Natural killer cell (primary cell): ENCODE data around the gene HARS2. TPM values are rescaled to one million over a fixed set of nuclear protein-coding genes. Genes with fewer than 3 reads are reported as not detected.
A peak's percentile ranks its signal among the peaks of the same experiment; 100 is the strongest.

ENCODE experiments used
- ATAC-seq, 3 donors: fragments of 150-1000 bp in 2 of 3; fragments of 200-7000 bp in 1 of 3; cut with Tn5 transposase; 1 replicate in 1 of 3; 2 replicates in 2 of 3; pipeline ENCODE4 v1.10.0; 2021; ENCODE audit warnings: mild to moderate bottlenecking in 2 of 3, moderate library complexity in 2 of 3
- DNase-seq, 2 donors: peaks; one replicate each; pipeline versions ENCODE4 v3.0.0 to v3.0.0-alpha.2; 2013 to 2021; ENCODE audit warnings: mixed read lengths in 1 of 2
- H3K27ac ChIP-seq: one replicate; pipeline ENCODE4 v1.5.1; 2013; ENCODE audit warnings: mild to moderate bottlenecking, low read length
- H3K27me3 ChIP-seq: one replicate; pipeline ENCODE4 v1.6.1; 2013; ENCODE audit warnings: low read length; ENCODE audit not compliant: control insufficient read depth, insufficient read depth
- H3K36me3 ChIP-seq: one replicate; pipeline ENCODE4 v1.6.1; 2013; ENCODE audit warnings: low read length; ENCODE audit not compliant: control insufficient read depth, insufficient read depth
- H3K4me1 ChIP-seq: one replicate; pipeline ENCODE4 v1.6.1; 2013; ENCODE audit warnings: low read length; ENCODE audit not compliant: control insufficient read depth, insufficient read depth
- H3K4me3 ChIP-seq: one replicate; pipeline ENCODE4 v1.5.1; 2013; ENCODE audit warnings: low read length
- H3K9me3 ChIP-seq: one replicate; pipeline ENCODE4 v1.6.1; 2013; ENCODE audit warnings: low read length; ENCODE audit not compliant: control insufficient read depth, insufficient read depth
- H3K27ac Mint-ChIP-seq, 2 donors: one replicate each; pipeline ENCODE4 v1.8.0; 2022; ENCODE audit warnings: mild to moderate bottlenecking in 2 of 2, mixed read lengths in 2 of 2, moderate library complexity in 1 of 2
- H3K27me3 Mint-ChIP-seq, 2 donors: one replicate each; pipeline ENCODE4 v1.8.0; 2022; ENCODE audit warnings: low read depth in 2 of 2, mixed read lengths in 2 of 2
- H3K36me3 Mint-ChIP-seq: one replicate; pipeline ENCODE4 v1.8.0; 2022; ENCODE audit warnings: mixed read lengths
- H3K4me1 Mint-ChIP-seq, 2 donors: one replicate each; pipeline ENCODE4 v1.8.0; 2022; ENCODE audit warnings: mixed read lengths in 2 of 2
- H3K4me3 Mint-ChIP-seq: one replicate; pipeline ENCODE4 v1.8.0; 2022; ENCODE audit warnings: mild to moderate bottlenecking, moderate library complexity, mixed read lengths
- H3K9me3 Mint-ChIP-seq, 2 donors: one replicate each; pipeline ENCODE4 v1.8.0; 2022; ENCODE audit warnings: mixed read lengths in 2 of 2
- WGBS: methylation state at CpG from one replicate; pipeline ENCODE4 v1.1.7; 2013; ENCODE audit warnings: missing lambda C conversion rate; ENCODE audit not compliant: insufficient coverage; 5-methylcytosine and 5-hydroxymethylcytosine counted together
- intact Hi-C: fragments of 100-400 bp; cut with micrococcal nuclease; formaldehyde crosslinking; loops from one replicate; pipeline ENCODE4 v1.14.2; 2022
- total RNA-seq, 4 donors: library from RNA; stranded (reverse); fragments of 120-200 nt in 1 of 4; gene quantifications; one replicate each; pipeline versions ENCODE4 v1.2.3 to v1.2.4, GENCODE V29; 2013 to 2022
- TF ChIP-seq, protein P1 (sequence below): fragments of 200-600 bp; IDR thresholded peaks from one replicate; pipeline ENCODE4 v1.8.0; 2022; ENCODE audit warnings: antibody characterized with exemption

The HARS2 gene
- total RNA-seq, 3 donors from 2014 or later (not counting 1 experiment from before 2014, with no cell fraction given), result 42.5 to 48.4 (median 45.6) TPM

DNA sequence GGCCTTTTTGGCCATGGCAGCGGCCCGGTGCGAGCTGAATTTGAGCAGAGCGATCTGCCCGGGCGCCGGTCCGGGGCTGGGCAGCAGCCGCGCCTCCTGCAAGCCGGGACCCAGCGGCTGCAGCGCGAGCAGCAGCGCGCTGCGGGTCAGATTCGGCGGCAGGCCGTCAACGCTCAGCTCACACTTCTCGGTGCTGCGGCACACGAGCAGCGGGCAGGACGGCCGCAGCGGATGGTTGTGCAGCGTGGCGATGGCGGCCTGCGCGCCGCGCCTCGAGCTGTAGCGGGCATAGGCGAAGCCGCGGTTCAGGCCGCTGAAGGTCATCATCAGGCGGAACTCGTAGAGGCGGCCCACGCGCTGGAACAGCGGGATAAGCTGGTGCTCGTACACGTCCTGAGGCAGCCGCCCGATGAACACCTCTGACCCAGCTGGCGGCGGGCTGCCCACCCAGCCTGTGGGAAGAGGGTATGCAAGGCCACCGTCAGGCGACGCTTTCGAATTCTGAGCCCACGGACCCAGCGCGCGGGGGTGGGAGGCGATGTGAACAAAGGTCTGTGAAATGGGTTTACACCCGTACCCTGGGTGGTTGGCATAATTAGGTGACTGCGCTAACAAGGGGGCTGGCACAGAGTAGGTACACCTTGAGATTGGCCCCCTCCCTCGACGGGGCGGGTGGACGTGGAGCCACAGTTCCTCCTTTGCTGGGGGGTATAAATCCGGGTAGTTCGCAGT is 18.6 kb upstream of the HARS2 start:
- TF ChIP-seq, protein P1, sequence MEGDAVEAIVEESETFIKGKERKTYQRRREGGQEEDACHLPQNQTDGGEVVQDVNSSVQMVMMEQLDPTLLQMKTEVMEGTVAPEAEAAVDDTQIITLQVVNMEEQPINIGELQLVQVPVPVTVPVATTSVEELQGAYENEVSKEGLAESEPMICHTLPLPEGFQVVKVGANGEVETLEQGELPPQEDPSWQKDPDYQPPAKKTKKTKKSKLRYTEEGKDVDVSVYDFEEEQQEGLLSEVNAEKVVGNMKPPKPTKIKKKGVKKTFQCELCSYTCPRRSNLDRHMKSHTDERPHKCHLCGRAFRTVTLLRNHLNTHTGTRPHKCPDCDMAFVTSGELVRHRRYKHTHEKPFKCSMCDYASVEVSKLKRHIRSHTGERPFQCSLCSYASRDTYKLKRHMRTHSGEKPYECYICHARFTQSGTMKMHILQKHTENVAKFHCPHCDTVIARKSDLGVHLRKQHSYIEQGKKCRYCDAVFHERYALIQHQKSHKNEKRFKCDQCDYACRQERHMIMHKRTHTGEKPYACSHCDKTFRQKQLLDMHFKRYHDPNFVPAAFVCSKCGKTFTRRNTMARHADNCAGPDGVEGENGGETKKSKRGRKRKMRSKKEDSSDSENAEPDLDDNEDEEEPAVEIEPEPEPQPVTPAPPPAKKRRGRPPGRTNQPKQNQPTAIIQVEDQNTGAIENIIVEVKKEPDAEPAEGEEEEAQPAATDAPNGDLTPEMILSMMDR, result no peak
- Histone ChIP-seq H3K36me3 (peaks cover 81% of the 10 kb centered on the region), H3K27me3 (no peaks in the 10 kb centered on the region), H3K9me3 (no peaks in the 10 kb centered on the region), H3K27ac (no peak overlapping the region), H3K4me1 (no peaks in the 10 kb centered on the region), H3K4me3 (no peak overlapping the region)
- H3K9me3 Mint-ChIP-seq, result no peaks in the 10 kb centered on the region
- 96% methylated on average over 70 of the region's 70 CpGs for WGBS
- ATAC-seq (peak in 1 of 3 donors; percentile 29), DNase-seq (no peak)
- H3K27ac Mint-ChIP-seq, result peak overlapping the region in 1 of 2 donors; percentile 16
- H3K4me1 Mint-ChIP-seq, result peaks cover 7 to 12% of the 10 kb centered on the region in 2 donors
- intact Hi-C loops, result no loop called here
- H3K4me3 Mint-ChIP-seq, result no peak overlapping the region
- peaks cover 6% of the 10 kb centered on the region for H3K36me3 Mint-ChIP-seq
- no peaks in the 10 kb centered on the region for H3K27me3 Mint-ChIP-seq

DNA sequence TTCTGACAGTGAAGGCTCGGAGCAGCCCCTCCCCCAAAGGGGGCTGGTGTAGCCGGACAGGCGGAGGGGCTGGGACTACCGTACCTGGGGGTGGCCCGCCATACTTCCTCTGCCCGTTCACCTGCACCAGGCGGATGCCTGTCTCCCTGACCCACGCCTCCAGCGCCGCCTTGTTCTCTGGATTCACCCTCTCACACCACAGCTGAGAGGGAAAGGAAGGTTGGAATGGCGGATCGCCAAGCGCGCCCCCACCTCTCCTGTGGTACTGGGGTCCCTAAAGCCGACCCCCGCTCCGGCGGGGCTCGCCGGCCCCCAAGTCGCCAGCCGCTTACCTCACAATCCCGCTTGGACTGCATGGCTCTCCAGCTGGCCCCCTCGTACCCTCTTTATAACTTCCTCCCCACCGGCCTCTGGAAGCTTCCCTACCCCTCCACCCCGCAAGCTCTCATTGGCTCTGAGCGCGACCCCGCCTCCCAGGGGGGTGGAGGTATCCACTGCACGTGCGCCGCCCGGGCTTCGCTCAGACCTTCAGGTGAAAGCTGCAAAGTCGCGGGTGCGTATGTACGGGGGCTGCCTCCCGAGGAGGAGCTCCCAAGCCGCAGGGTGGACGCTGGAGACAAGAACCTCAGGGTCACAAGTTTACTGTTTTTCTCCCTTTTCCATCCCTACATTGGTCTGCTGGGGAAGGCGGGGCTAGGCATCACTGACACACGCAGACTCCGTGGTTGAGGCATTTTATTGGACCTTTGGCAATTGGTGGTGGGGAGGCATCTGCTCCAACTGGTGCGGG is 17.9 kb upstream of the HARS2 start, which contains the start of gene DND1:
TSS of gene DND1 (minus strand) at position 390 of the 790 bp plus-strand sequence. CDS start at position 356, 34 bp downstream.
- Histone ChIP-seq H3K27me3 (no peaks in the 10 kb centered on the region), H3K27ac (no peak within 1 kb of the TSS), H3K4me1 (no peaks in the 10 kb centered on the region), H3K36me3 (peaks cover 77% of the 10 kb centered on the region), H3K9me3 (no peaks in the 10 kb centered on the region), H3K4me3 (no peak within 1 kb of the TSS)
- intact Hi-C loops, result no loop called here
- Mint-ChIP-seq H3K36me3 (peaks cover 7% of the 10 kb centered on the region), H3K4me3 (no peak within 1 kb of the TSS), H3K9me3 (no peaks in the 10 kb centered on the region), H3K4me1 (peaks cover 0 to 5% of the 10 kb centered on the region in 2 donors), H3K27ac (peak within 1 kb of the TSS in 1 of 2 donors; percentile 40), H3K27me3 (no peaks in the 10 kb centered on the region)
- TF ChIP-seq, protein P1, result no peak
- ATAC-seq, result no peak
- DNase-seq, result no peak
- WGBS, result 97% methylated on average over 44 of the region's 45 CpGs

DNA sequence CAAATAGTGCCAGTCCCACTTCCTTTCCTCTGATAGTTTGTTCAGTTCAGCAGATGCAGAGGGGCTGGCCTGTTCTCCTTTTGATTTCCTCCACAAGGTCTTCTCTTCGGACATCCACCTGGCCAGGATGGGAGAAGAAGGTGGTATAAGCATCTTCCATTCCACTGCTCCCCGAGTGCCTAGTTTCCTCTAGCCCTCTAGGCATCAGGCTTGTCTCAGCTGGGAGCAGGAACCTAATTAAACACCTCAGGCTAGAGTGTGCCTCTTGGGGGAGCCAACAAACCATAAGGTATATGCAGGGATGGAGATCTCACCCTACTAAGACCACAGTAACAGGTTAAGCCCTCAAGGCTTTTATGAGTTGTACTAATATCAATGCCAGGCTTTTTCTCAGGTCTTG is 17.0 kb upstream of the HARS2 start:
- ATAC-seq (no peak), DNase-seq (no peak)
- no peaks in the 10 kb centered on the region for H3K9me3 Mint-ChIP-seq
- H3K4me1 Mint-ChIP-seq, result peaks cover 0 to 5% of the 10 kb centered on the region in 2 donors
- H3K36me3 Mint-ChIP-seq, result peaks cover 7% of the 10 kb centered on the region
- H3K36me3 ChIP-seq, result peaks cover 74% of the 10 kb centered on the region
- H3K9me3 ChIP-seq, result no peaks in the 10 kb centered on the region
- intact Hi-C loops, result no loop called here
- H3K4me3 ChIP-seq, result no peak overlapping the region
- 90% methylated on average over 2 of the region's 2 CpGs for WGBS
- H3K27me3 ChIP-seq, result no peaks in the 10 kb centered on the region
- TF ChIP-seq, protein P1, result no peak
- H3K4me1 ChIP-seq, result no peaks in the 10 kb centered on the region
- peak overlapping the region in 1 of 2 donors; percentile 40 for H3K27ac Mint-ChIP-seq
- H3K27me3 Mint-ChIP-seq, result no peaks in the 10 kb centered on the region
- no peak overlapping the region for H3K27ac ChIP-seq
- no peak overlapping the region for H3K4me3 Mint-ChIP-seq
